T-helper 9 cell (primary cell): ENCODE data around the gene LARGE1.

Source experiments
- DNase-seq: peaks from one replicate; pipeline ENCODE4 v3.0.0-alpha.2; 2020

The LARGE1 gene

GRCh38 chr22:33337524-33337923, 582.8 kb downstream of the LARGE1 start:
- DNase-seq, result no peak

GRCh38 chr22:33335611-33336279, 584.5 kb downstream of the LARGE1 start:
- DNase-seq, result no peak

GRCh38 chr22:33332538-33332937, 587.7 kb downstream of the LARGE1 start:
- DNase-seq, result no peak

GRCh38 chr22:33331017-33331416, 589.3 kb downstream of the LARGE1 start:
- no peak for DNase-seq

GRCh38 chr22:33330534-33330933, 589.7 kb downstream of the LARGE1 start:
- no peak for DNase-seq

GRCh38 chr22:33329398-33329797, 590.9 kb downstream of the LARGE1 start:
- DNase-seq, result no peak

- DNase-seq, result no peak
Measured at GRCh38 chr22:33328789-33329296, 591.4 kb downstream of the LARGE1 start.

GRCh38 chr22:33327348-33327860, 592.9 kb downstream of the LARGE1 start:
- no peak for DNase-seq

GRCh38 chr22:33326540-33327295, 593.6 kb downstream of the LARGE1 start:
- DNase-seq, result no peak

- no peak for DNase-seq
Measured at GRCh38 chr22:33325232-33326004, 594.9 kb downstream of the LARGE1 start.

GRCh38 chr22:33324228-33324627, 596.0 kb downstream of the LARGE1 start:
- DNase-seq, result no peak

- DNase-seq, result no peak
Measured at GRCh38 chr22:33321466-33321865, 598.8 kb downstream of the LARGE1 start.

- DNase-seq, result no peak
Measured at GRCh38 chr22:33315954-33316353, 604.3 kb downstream of the LARGE1 start.

- no peak for DNase-seq
Measured at GRCh38 chr22:33315117-33315516, 605.2 kb downstream of the LARGE1 start.

GRCh38 chr22:33314316-33314715, 606.0 kb downstream of the LARGE1 start:
- DNase-seq, result no peak

- no peak for DNase-seq
Measured at GRCh38 chr22:33303099-33303498, 617.2 kb downstream of the LARGE1 start.

- DNase-seq, result no peak
Measured at GRCh38 chr22:33302549-33302948, 617.7 kb downstream of the LARGE1 start.

GRCh38 chr22:33302049-33302545, 618.2 kb downstream of the LARGE1 start:
- peak; percentile 13 for DNase-seq

GRCh38 chr22:33300165-33300564, 620.1 kb downstream of the LARGE1 start:
- DNase-seq, result no peak

GRCh38 chr22:33299245-33299956, 620.9 kb downstream of the LARGE1 start:
- no peak for DNase-seq

- DNase-seq, result no peak
Measured at GRCh38 chr22:33296941-33297340, 623.3 kb downstream of the LARGE1 start.

- no peak for DNase-seq
Measured at GRCh38 chr22:33288078-33288477, 632.2 kb downstream of the LARGE1 start.
